NCI-H1436 (cell line): ENCODE measurements around the gene CCDC74B.
"Not testable (repeated sequence)": the region's sequence is repeated elsewhere in the genome, so short reads cannot be mapped to it uniquely, and the experiment has no call there.

Source experiments
- DNase-seq: peaks from one replicate; lab custom pipeline; 2025; lab: John Stamatoyannopoulos, UW

Gene CCDC74B

GRCh38 chr2:130145006-130145414 is at the start of gene CCDC74B:
Gene CCDC74B, minus strand, starts transcription at chr2:130145112. Its CDS starts 116 bp downstream, at chr2:130144996.
- DNase-seq, result peak; percentile 55

DNA sequence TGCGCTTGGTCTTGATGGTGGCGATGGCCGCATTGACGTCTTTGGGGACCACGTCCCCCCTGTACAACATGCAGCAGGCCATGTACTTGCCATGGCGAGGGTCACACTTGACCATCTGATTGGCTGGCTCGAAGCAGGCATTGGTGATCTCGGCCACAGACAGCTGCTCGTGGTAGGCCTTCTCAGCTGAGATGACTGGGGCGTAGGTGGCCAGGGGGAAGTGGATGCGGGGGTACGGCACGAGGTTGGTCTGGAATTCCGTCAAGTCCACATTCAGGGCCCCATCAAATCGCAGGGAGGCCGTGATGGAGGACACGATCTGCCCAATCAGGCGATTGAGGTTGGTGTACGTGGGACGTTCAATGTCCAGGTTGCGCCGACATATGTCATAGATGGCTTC is 48.9 kb upstream of the CCDC74B start:
- not testable (repeated sequence) for DNase-seq

DNA sequence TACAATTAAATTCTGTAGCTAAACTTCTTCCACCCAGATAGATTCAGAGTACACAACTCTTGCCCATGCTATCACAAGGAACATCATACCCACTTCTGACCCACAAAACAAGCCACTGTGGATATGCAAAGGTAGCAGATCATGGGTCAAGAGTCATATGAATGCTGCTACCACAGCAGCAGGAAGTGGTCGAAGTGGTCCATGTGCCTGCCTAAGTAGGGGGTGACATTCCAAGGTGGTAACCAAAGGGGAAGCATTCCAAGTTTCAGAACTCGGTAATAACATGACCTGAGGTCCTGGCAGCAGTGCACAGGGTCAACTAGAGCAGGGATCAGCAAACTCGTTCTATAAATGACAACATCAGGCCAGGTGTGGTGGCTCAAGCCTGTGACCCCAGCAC is 47.5 kb upstream of the CCDC74B start:
- not testable (repeated sequence) for DNase-seq

DNA sequence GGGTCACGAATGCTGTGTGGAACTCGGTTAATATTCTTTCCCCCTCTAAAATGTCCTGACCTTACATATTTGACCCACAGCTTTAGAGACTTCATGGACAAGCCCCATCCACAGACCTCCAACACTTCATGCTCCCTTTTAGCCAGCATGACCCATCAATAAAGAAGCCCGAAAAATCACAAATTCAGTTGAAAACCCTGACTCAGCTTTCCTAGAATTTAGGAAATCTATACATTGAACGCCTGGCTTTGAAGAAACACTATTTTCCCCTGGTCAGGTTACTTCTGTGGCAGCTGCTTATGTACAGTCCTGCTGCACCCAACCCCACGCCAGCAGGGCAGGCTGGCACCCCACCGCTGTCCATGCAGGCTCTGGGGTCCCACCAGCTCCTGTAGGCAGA is 46.4 kb upstream of the CCDC74B start:
- not testable (repeated sequence) for DNase-seq

- no peak for DNase-seq
Measured at GRCh38 chr2:130190237-130190636, 45.3 kb upstream of the CCDC74B start.

- not testable (repeated sequence) for DNase-seq
Measured at GRCh38 chr2:130188958-130189357, 44.0 kb upstream of the CCDC74B start.

DNA sequence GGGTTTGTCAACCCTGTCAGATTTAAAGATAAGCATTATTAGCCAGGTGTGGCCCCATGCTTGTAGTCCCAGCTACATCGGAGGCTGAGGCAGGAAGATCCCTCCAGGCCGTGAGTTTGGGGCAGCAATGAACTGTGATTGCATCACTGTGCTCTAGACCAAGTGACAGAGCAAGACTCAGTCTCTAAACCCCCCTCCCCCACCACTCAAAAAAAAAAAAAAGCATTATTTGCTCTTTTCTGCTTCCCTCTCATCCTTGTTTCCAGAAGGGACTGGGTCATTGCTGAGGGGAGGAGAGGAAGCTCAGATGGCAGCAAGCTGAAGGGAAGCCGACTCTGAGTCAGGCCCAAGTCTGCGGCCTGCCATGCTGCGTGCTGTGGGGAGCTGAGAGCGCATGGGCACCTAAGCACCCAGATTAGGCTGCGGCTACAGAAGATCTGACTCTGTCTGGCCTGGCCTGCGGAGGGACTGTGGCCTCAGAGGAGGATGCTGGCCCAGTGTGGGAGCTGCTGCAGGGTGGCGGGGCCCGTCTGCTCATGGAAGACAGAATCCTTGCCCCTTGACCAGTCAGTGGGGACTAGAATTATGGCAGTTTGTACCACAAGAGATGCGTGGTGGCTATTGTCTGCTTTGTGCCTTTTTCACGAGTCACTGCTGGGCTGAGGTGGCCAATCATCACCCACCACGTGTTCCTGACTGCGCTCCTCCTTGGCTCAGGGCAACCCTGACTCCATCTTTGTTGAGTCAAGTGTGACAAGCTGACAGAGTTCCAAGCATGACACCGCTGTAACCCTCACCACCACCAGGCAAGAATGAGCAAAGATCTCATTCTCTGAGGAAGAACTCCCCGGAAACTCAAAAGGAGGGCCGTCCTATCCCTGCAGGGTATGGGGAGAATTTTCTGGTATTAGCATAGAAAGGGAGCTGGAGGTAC is 43.2 kb upstream of the CCDC74B start:
- DNase-seq, result not testable (repeated sequence)

DNA sequence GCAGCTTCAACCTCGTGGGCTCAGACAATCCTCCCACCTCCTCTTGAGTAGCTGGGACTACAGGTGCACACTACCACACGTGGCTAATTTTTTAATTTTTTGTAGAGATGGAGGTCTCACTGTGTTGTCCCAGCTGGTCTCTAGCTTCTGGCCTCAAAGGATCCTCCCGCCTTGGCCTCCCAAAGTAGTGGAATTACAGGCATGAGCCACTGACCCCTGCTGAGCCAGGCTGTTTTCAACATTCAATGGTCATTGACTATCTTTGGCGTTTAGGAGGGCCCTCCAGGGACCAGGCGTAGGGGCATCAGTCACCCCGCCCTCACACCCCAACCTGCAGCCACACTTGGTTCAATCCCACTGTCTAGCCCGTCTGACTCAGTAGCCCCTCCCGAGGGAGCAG is 42.4 kb upstream of the CCDC74B start:
- no peak for DNase-seq

DNA sequence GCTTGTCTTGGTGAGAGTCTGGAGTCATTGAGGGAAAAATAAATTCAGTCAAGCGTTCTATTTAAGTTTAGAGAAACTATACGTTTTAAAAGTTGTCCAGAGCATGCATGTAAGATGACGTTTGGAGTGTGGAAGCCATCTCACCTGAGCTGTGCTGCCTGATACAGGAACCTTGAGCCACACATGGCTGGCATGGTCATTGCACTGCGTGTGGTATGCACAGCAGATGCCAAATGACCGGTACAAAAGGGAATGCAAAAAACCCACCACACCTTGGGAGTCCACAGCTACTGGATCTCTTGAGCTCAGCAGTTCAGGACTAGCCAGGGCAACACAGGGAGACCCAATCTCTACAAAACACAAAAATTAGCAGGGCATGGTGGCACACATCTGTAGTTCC is 41.5 kb upstream of the CCDC74B start:
- DNase-seq, result no peak

- no peak for DNase-seq
Measured at GRCh38 chr2:130185896-130186295, 41.0 kb upstream of the CCDC74B start.

GRCh38 chr2:130185436-130185835 is 40.5 kb upstream of the CCDC74B start:
- DNase-seq, result no peak

- no peak for DNase-seq
Measured at GRCh38 chr2:130183512-130184373, 38.8 kb upstream of the CCDC74B start.

DNA sequence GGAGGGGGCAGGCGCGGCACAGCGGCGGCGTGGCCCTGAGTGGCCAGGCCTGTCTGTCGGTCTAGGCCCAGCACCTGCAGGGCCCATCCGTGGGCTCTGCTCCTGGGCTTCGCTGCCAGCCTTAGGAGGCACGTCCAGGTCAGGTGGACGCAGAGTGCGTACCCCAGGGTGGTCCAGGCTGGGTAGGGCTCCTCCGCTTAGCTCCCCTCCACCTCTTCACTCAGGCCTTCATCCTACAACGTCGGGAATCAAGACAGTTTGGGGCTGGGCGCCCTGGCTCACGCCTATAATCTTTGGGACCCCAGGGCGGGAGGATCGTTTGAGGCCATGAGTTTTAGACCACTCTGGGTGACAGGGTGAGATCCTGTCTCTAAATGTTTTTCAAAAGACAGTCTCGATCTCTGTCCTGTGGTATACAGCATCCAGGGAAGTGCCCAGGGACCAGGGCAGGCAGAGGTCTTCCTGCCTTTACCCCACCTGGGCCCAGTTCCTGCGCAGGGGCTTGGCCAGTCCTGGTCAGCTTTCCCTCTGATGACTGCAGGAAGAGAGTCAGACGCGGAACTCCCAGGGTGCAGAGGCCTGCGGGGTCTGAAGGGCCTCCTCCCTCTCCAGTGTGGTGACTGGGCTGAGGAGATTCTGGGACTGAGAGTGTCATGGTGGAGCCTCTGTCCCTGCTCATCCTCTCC is 38.1 kb upstream of the CCDC74B start:
- DNase-seq, result not testable (repeated sequence)

- DNase-seq, result peak; percentile 80
Measured at GRCh38 chr2:130181880-130182682, 37.2 kb upstream of the CCDC74B start, which contains the start of gene MZT2B. Gene MZT2B, plus strand, starts transcription at chr2:130182262. Its CDS starts 21 bp downstream, at chr2:130182283.

DNA sequence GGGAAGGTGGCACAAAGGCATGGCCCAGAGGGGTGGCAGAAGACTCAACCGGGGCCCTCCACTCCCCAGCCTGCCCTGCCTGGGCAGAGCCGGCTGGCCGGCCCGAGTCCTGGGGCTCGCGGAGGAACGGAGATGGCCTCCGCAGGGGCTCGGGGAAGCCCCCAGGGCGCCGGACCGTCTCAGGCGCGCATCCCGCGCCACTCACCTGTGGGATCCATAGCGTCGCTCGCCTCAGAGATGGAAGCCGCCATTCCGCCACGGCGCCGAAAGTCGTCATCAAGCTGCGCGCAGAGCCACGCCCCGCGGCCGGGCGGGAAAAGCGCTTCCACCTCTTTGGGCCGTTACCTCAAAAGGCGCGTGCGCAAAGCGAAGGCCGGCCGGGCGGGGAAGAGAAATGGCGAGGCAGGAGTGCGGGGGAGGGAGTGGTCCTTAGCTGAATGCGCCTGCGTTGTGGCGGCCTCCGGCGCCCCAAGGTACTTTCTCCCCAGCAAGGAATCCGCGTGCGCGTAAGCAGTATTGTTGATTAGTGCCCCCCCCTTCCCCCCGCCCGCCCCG is 36.5 kb upstream of the CCDC74B start, which contains the start of gene SMPD4:
Gene SMPD4, minus strand, starts transcription at position 278 of the 555 bp plus-strand sequence. CDS start 5,010 bp downstream, outside the sequence.
- DNase-seq, result peak; percentile 95

GRCh38 chr2:130180404-130181324 is 35.8 kb upstream of the CCDC74B start:
- not testable (repeated sequence) for DNase-seq

- DNase-seq, result not testable (repeated sequence)
Measured at GRCh38 chr2:130174866-130175265, 30.0 kb upstream of the CCDC74B start.

DNA sequence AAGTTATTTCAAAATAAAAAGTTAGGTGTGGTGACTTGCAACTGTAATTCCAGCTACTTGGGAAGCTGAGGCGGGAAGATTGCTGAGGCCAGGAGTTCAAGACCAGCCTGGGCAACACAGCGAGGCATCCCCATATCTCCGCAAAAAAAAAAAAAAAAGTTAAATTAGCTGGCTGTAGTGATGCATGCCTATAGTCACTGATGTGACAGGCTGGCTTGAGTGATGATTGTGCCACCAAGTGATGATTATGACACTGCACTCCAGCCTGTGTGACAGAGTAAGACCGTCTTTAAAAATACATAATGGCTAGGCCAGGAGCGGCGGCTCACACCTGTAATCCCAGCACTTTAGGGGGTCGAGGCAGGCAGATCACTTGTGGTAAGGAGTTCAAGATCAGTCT is 25.0 kb upstream of the CCDC74B start:
- DNase-seq, result no peak

DNA sequence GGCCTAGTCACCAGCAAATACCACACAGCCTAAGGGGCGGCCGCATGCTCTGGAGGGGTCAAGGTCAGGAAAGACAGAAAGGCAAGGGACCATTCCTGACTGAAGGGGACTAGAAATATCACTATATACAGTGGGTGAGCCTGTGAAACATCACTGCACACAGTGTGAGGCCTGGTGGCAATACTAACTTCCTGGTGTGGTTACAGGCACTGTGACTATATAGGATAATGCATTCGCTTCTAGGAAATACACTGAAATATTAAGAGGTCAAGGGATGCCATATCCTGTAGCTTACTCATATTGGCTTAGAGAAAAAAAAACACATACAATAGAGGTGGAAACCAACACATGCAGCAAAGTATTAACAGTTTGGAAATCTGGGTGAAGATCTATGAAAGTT is 24.3 kb upstream of the CCDC74B start:
- not testable (repeated sequence) for DNase-seq
